A172 (cell line): Measurements from ENCODE around the gene LARP1. TPM values are rescaled to one million over a fixed set of nuclear protein-coding genes. Genes with fewer than 3 reads are reported as not detected.

Source experiments
- DNase-seq: peaks from one replicate; pipeline ENCODE4 v3.0.0-alpha.2; 2015; ENCODE audit warnings: low spot score
- total RNA-seq: library from RNA; depleted of rRNA; stranded (reverse); fragments of >200 nt; shearing (Covaris generic); gene quantifications from 2 replicates; pipeline ENCODE4 v1.2.3, GENCODE V29; 2014; rRNA removed

Gene LARP1
- total RNA-seq, 1 experiment from 2014 or later = 78.4 TPM

DNA sequence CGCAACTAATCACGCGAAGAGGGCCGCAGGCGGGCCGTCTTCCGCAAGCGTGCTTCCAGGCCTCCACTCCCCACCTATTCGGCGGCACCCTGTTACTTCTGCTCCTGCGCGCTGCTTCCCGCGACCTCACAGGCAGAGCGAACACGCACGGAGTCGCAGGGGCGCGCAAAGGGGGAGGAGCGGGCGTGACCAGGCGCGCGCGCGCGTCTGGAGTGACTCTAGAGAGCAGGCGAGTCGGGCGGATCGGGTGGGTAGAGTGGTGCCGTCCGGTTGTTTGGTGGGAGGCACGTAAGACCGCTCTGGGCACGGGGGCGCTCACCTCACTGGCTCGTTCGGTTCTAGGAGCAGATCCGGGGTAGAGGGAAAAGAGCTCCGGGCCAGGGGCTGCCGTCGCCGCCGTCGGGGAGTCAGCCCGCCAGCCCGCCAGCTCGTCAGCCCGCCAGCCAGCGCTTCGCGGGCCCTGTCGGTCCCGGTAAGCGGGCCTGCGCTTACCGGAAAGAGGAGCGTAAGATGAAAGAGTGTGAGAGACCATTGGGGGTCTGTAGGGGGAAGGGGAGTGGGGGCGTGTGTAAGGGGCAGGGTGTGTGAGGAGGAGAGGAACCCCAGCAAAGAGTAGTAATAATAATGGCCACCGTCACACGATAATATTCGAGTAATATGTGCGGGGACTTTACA is 103.3 kb downstream of the LARP1 start, which contains the start of gene CNOT8:
Gene CNOT8 (plus strand): TSS at position 331 of the 675 bp plus-strand sequence. CDS start 4,652 bp downstream, outside the sequence.
- DNase-seq = peak; percentile 96

DNA sequence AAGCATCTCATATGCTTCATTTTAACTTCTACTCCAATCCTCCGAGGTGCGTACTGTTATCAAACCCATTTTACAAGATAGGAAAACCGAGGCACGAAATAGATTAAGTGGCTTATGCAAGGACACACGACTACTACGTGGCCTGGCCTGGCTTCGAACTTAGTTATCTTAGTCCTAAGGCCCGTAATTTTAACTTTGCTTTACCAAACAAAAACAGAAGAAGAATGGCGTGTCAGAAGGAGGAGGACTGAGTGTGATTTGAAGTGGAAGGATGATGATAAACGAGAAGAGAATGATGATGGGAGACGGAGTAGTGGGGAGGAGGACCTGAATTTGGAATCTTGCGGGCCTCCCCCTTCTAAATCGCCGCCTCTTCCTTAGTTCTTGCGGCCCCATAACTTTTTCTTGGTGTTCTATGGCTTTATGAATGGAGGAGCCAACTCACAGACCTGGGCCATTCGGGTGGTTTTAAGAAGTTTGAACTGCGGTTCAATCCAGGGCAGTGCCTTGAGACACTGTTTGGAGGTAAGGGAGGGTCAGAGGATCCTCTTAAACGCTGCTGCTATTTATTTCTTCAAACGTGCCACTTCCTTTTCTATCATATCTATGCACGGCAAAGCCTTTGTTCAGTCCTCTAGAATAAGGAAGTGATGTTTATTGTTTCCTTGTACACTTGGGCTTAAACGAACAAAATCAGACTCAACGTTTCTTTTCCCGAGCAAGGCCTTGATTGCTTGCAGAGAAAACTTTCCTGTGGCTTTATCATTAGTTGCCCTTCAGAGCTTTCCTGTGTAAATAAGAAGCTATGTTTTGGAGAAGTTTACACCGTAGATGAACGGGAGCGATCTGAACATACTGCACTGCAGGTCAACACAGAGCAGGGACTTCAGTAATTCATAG is 104.0 kb downstream of the LARP1 start:
- peak; percentile 22 for DNase-seq

DNA sequence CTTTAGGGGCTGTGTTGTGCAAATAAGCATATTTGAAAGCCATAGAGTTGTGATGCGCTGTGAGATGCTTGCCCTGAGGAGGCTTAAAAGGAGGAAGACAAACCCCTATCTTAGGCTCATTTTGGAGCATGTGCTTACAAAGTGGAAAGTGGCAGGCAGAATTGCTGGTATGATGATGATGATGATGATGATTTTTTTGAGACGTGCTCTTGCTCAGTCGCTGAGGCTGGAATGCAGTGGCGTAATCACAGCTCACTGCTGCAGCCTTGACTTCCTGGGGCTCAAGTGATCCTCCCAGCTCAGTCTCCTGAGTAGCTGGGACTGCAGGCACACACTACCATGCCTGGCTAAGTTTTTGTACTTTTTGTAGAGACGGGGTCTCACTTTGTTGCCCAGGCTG is 104.9 kb downstream of the LARP1 start:
- DNase-seq = peak; percentile 54

DNA sequence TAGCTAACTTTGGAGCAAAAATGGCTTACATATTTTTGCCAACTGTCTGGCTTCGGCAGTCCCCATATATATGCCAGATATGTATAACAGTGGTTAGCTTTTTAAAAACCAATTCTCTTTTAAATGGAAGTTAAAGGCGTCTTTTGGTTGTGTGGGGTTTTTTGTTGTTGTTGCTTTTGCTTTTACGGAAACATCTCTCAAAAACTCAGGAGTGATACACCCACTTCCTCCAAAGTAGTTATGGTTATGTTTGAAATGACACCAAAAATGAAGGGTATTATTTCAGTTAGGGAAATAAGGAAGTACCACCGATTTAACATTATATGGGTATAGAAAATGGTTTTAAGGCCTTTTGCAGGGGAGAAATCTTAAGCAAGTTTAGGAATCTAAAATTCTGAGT is 105.6 kb downstream of the LARP1 start:
- no peak for DNase-seq

DNA sequence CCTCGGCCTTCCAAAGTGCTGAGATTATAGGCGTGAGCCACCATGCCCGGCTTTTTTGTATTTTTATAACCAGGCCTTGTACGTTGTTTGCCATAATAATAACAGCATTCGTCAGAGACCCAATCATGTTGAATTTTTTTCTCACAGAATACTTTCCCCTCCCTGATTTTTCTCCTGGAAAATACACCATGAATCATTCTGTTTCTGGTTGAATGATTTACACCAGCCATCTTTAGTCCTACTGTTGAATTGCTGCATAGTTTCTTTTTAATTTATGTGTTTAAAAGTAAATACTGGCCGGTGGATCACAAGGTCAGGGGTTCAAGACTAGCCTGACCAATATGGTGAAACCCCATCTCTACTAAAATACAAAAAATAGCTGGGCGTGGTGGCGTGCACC is 106.8 kb downstream of the LARP1 start:
- no peak for DNase-seq

DNA sequence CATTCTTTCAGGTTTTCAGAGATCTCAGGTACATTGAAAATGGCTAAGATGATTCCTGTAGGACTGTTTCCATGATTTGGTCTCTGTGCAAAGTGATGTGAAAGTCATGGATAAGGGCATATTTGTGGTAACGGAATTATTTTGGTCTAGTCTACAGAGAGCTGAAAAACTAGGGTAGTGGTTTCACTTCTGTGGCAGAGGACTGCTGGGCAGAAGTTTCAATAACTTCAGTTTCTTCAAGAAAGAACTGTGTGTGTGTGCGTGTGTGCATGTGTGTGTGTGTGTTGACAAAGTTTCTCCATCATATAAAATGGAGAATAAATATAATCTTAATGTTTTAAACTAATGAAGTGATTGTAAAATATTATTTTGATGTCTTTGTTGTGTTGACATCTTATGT is 107.6 kb downstream of the LARP1 start:
- no peak for DNase-seq

DNA sequence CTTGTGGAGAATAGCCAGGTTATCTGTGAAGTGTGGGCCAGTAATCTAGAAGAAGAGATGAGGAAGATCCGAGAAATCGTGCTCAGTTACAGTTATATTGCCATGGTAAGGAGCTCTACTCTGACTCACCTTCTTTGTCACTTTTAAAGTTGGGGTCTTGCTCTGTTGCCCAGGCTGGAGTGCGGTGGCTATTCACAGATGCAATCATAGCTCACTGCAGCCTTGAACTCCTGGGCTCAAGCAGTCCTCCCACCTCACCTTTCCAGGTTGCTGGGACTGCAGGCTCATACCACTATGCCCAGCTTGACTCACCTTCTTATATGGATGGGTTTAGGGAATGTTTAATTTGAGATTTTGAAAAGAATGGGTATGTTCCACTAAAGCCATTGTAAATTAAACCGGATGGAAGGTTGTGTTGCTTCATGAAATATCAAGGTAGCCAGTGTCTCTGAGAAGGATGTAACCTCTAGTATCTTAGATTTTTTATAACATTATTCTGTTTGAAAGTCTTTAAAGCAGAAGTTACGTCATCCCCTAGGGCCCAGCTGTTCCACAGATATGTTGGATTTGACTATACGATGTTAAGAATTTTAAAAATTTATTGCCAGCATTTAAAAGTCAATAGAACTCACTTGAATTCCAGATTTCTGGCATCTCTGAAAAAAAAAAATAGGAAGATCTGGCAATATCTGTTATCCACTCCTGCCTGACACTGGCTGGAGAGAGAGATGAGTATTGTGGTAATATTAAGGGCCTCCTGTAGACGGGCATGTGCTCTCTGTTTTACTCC is 108.3 kb downstream of the LARP1 start:
- no peak for DNase-seq

DNA sequence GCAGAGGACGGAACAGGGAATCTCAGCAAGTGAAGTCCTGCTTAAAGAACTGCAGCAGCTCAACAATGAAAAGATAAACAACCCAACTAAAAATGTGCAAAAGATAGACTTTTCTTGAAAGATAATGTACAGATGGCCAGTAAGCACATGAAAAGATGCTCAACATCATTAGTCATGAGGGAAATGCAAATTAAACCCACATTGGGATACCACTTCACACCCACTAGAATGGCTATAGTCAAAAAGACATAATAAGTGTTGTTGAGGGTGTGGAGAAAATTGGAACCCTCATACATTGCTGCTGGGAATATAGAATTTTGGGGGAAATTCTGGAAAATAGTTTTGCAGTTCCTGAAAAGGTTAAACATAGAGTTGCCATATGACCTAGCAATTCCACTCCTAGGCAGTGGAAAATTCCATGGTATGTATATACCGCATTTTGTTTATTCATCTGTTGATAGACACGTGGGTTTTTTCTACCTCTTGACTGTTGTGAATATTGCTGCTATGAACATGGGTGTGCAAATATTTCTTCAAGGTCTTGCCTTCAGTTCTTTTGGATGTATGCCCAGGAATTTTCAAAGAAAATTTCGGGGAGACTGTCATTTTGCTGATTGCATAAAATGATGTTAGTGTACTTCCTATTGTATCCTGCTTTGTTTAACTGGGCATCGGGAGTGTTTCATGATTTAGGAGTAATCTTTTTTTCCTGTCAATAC is 110.4 kb downstream of the LARP1 start:
- no peak for DNase-seq

DNA sequence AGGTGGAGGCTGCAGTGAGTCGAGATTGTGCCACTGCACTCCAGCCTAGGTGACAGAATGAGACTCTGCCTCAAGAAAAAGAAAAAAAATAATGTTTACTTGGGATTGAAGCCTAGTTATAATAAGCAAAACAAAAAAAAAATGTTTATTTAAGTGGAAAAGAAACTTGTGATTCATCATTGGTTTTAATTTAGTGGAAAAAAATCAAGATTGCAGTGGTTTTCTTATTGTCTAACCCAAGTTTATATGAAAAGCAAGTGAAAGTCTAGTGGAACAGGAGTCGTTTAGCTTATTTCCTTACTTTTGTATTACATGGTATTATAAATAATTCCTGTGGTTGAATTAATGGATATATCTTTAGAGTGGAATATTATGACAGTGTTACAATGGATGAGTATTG is 111.7 kb downstream of the LARP1 start:
- DNase-seq = no peak

Other genes starting within 250 kb of the LARP1 start
- 1.8 and 3.5 TPM in 2 replicates for gene FAXDC2, start 95.2 kb downstream of the LARP1 start, total RNA-seq
- gene CNOT8, start 103.2 kb downstream of the LARP1 start, total RNA-seq = 82.7 and 85.0 TPM in 2 replicates
- gene GEMIN5, start 182.8 kb downstream of the LARP1 start, total RNA-seq = 29.2 and 37.2 TPM in 2 replicates
- gene MRPL22, start 185.7 kb downstream of the LARP1 start, total RNA-seq = 37.9 and 58.5 TPM in 2 replicates